DMS 273 (cell line): Measurements from ENCODE around the gene EPM2A.
A peak's percentile ranks its signal among the peaks of the same experiment; 100 is the strongest.
"Not testable (repeated sequence)": the region's sequence is repeated elsewhere in the genome, so short reads cannot be mapped to it uniquely, and the experiment has no call there.

ENCODE experiments used
- DNase-seq: peaks from one replicate; lab custom pipeline; 2025; ENCODE audit not compliant: unreplicated experiment; lab: John Stamatoyannopoulos, UW

The EPM2A gene

GRCh38 chr6:145731447-145731846 is 3.9 kb downstream of the EPM2A start:
- DNase-seq: peak; percentile 10

DNA sequence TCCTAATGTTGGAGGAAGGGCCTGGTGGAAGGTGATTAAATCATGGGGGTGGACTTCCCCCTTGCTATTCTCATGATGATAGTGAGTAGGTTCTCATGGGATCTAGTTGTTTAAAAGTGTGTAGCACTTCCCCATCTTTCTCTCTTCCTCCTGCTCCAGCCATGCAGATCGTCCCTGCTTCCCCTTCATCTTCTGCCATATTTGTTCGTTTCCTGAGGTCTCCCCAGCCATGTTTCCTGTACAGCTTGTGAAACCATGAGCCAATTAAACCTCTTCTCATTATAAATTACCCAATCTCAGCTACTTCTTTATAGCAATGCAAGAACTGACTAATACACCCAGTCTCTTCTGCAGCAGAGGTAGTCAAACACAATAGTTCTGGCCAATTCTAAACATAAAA is 5.4 kb downstream of the EPM2A start:
- no peak for DNase-seq

DNA sequence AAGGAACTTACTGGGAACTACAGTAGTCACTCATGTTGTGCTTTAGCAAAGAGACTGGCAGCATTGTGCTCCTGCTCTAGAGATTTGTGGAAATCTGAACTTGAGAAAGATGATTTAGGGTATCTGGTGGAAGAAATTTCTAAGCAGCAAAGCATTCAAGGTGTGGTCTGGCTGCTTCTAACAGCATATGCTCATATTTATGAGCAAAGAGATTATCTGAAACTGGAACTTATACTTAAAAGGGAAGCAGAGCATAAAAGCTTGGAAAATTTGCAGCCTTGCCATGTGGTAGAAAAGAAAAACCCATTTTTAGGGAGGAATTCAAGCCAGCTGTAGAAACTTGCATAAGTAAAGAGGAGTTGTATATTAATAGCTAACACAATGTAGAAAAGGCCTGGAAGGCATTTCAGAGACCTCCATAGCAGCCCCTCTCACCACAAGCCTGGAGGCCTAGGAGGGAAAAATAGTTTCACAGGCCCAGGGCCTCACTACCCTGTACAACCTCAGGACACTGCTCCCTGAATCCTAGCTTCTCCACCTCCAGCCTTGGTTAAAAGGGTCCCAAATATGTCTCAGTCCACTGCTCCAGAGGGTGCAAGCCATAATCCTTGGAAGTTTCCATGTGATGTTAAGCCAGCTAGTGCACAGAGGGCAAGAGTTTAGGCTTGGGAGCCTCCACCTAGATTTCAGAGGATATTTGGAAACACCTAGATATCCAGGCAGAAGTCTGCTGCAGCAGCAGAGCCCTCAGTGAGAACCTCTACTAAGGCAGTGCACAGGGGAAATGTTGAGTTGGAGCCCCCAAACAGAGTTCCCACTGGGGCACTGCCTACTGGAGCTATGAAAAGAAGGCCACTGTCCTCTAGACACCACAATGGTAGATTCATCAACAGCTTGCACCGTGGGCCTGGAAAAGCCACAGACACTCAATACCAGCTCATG is 6.6 kb downstream of the EPM2A start:
- no peak for DNase-seq

DNA sequence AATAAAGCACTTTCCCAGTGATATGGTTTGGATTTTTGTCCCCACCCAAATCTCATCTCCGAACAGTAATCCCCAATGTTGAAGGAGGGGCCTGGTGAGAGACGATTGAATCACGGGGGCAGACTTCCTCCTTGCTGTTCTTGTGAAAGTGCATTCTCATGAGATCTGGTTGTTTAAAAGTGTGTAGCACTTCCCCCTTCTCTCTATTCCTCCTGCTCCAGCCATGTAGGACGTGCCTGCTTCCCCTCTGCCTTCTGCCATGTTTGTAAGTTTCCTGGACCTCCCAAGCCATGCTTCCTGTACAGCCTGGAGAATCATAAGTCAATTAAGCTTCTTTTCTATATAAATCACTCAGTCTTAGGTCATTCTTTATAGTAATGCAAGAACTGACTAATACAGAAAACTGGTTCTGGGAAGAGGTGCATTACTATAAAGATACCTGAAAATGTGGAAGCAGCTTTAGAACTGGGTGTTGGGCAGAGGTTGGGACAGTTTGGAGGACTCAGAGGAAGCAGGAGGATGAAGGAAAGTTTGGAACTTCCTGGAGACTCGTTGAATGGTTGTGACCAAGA is 7.4 kb downstream of the EPM2A start:
- no peak for DNase-seq

DNA sequence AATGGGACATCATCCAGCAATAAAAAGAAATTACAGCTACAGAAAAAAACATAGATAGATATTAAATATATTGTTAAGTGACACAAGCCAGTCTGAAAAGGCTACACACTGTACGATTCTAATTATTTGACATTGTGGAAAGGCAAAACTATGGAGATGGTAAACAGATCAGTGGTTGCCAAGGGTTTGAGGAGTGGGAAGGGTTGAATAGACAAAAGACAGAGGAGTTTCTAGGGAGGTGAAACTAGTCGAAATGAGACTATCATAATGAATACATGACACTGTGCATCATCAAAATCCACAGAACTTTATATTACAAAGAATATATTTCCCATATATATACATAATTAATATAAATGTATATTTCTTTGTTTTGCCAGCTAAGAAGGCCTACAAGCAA is 9.8 kb downstream of the EPM2A start:
- DNase-seq: no peak

GRCh38 chr6:145723646-145724045 is 11.7 kb downstream of the EPM2A start:
- DNase-seq: no peak

DNA sequence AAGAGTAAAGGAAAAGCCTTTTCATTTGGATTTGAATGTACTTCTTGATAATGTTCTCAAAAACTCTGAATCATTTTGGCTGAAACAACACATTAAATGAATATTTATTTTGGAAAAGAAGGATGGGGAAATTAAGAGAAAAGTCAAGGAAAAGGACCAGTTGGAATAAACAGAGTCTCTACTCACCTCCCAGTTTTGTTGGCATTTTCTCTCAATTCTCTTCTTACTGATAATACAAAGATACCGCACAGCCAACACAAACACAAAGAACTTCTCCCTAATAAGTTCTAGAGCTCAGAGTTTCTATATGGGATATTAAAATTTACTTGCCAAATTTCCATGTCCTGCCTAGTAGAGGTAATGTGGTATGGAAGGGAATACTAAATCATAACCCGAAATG is 13.1 kb downstream of the EPM2A start:
- DNase-seq: no peak

- DNase-seq: no peak
These were observed 14.2 kb downstream of the EPM2A start for GRCh38 chr6:145721144-145721543.

GRCh38 chr6:145715426-145715825 is 19.9 kb downstream of the EPM2A start:
- no peak for DNase-seq

GRCh38 chr6:145714731-145715130 is 20.6 kb downstream of the EPM2A start:
- DNase-seq: no peak

DNA sequence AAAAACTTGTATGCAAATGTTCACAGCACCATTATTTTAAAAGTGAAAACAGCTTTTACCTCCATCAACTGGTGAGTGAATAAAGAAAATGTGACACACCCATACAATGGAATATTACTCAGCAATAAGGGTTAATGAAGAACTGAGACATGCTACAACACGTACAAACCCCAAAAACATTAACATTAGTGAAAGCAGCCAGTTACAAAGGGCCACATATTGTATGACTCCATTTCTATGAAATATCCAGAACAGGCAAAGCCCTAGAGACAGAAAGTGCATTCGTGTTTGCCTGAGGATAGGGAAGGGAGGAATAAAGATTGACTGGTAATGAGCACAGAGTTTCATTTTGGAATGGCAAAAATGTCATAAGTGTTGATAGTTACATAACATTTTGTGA is 21.5 kb downstream of the EPM2A start:
- DNase-seq: no peak

GRCh38 chr6:145711372-145711771 is 23.9 kb downstream of the EPM2A start:
- no peak for DNase-seq

GRCh38 chr6:145707397-145707796 is 27.9 kb downstream of the EPM2A start:
- DNase-seq: no peak

DNA sequence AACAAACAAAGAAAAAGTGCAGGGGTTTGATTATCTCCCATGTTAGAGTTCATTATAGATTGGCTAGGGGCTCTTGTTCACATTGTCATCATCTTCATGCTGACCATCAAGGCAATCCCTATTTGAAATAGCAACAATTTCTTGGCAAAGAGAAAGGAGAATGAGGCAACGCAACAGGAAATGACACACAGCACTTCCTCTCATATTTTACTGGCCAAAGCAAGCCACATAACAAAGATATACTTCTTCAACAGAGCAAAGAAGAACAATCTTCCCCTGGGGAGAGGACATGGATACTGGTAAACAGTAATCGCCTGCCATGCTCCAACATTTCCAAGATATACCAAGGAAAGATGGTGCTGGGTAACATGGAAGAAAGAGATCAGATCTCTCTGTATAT is 29.8 kb downstream of the EPM2A start:
- no peak for DNase-seq

- peak; percentile 25 for DNase-seq
These were observed 31.1 kb downstream of the EPM2A start for GRCh38 chr6:145704143-145704781.

DNA sequence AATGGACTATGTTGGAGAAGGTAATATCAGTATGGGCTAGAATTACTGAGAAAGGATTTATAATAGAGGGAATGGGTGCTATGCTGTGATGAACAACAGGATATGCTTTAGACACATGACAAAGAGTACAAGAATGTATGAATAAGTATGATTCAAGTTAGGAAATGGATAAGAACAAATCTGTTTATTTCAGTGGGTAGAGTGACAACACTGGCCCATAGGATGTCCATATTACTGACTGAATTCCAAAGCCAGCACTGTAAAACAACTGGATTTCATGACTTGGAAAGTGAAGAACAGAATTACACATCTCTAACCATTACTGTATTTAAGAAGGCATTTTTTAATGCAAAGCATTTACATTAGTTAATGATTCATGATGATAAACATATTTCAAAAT is 35.9 kb downstream of the EPM2A start:
- DNase-seq: no peak

GRCh38 chr6:145697401-145697800 is 37.9 kb downstream of the EPM2A start:
- not testable (repeated sequence) for DNase-seq

- no peak for DNase-seq
These were observed 41.1 kb downstream of the EPM2A start for GRCh38 chr6:145694083-145694737.

GRCh38 chr6:145690969-145691368 is 44.4 kb downstream of the EPM2A start:
- no peak for DNase-seq

DNA sequence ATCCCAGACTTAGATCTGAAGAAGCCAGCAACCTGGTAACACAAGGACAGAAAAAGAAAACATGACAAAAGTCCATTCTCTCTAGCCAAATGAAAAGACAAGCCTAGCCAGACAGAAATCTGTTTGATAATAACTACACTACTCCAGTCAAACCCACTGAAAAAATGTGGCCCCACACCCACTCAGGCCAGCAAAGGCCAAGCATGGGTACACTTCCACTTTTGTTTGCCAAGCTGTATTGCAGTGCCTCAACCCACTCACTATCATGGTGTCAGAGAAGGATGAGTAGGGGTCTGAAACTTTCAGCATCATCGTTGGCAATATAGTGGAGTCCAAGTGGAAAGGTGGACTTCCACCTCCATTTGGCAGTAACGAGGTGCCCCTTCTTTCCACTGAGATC is 45.8 kb downstream of the EPM2A start:
- no peak for DNase-seq

- no peak for DNase-seq
These were observed 46.8 kb downstream of the EPM2A start for GRCh38 chr6:145688493-145688905.

DNA sequence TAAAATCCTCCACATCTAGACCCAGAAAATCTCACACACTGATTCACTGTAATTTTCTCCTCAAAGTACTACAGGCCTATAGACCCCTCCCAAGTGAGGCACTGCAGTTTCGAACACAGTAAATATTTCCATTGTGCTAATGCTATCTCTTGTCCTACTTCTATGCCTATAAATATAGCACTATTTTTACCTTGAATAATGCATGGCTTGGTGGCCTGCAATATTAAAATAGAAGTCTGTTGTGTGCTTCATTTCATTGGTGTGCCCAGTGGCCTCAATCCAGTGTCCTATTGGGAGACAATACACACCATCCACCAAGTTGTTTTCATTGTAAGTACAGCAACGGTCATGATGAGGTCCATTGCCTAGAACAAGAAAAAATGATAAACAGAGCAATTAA is 49.4 kb downstream of the EPM2A start:
- no peak for DNase-seq
